ENCODE measurements around the gene RETREG1.

Gene RETREG1

DNA sequence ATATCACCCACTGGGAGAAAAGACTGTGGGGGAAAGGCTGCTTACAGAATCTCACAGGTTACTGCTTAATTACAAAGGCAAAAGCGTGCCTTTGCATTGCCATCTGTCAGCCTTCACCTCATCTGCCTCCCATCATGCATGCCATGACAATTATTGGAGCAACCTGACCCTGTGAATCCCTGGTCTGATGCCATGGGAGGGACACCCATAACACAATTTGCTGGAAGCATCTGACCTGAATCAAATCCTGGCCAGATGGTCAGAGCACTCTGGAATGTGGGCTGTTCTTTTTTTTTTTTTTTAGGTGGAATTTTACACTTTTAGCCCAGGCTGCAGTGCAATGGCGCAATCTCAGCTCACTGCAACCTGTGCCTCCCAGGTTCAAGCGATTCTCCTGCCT lies 11.6 kb upstream of the RETREG1 start:
- DNase-seq (ENCODE audit: extremely low read depth, low read depth) = no peak
- TF ChIP-seq, protein P1, sequence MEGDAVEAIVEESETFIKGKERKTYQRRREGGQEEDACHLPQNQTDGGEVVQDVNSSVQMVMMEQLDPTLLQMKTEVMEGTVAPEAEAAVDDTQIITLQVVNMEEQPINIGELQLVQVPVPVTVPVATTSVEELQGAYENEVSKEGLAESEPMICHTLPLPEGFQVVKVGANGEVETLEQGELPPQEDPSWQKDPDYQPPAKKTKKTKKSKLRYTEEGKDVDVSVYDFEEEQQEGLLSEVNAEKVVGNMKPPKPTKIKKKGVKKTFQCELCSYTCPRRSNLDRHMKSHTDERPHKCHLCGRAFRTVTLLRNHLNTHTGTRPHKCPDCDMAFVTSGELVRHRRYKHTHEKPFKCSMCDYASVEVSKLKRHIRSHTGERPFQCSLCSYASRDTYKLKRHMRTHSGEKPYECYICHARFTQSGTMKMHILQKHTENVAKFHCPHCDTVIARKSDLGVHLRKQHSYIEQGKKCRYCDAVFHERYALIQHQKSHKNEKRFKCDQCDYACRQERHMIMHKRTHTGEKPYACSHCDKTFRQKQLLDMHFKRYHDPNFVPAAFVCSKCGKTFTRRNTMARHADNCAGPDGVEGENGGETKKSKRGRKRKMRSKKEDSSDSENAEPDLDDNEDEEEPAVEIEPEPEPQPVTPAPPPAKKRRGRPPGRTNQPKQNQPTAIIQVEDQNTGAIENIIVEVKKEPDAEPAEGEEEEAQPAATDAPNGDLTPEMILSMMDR (IDR thresholded peaks at IDR 0.05; ENCODE audit: low read depth, low read length) = no peak

DNA sequence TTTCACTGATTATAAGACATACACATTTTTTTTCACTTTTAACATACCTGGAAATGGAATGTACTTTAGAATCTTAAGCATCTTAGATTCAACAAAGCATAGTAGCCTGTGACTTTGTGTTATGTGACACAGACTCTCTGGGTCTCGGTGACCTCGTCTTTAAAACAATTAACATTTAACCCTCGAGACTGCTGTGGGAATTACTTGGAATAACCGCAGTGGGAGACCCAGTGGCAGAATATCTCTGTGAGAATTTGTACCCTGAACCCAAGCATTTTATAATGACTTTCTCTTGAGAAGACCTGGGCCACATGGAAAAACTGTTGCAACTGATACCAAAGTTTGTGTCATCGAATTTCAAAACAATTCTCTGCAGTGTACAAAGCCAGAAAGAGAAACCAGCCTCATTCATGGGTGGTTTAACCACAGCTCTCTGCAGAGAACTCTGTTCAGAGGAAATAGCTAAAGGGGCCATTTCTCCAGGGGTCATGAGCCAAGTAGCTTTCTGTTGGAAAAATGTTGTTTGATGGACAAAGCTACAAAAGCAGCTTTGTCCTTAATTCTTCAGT lies 10.0 kb upstream of the RETREG1 start:
- no peak for DNase-seq (ENCODE audit: extremely low read depth, low read depth)
- TF ChIP-seq, protein P1 (IDR thresholded peaks at IDR 0.05; ENCODE audit: low read depth, low read length) = no peak

DNA sequence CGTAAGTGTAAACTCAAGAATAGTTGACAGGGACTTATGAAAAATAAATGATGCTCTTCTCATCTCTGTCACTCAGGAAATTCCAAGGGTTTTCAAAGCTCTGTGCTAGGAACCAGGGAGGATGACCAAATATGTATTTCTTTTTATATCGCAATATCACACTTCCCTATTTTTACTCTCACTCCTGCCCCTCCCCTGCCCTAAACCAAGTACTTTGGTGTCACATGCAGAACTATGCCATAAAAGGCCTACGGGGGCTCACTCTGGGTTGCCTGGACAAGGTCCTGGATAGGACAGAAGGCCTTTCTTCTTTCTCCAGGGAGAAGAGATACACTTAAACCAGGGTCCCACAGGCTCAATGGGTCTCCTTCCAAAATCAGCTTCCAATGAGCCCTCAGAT lies 8.3 kb upstream of the RETREG1 start:
- no peak for DNase-seq (ENCODE audit: extremely low read depth, low read depth)
- TF ChIP-seq, protein P1 (IDR thresholded peaks at IDR 0.05; ENCODE audit: low read depth, low read length) = no peak

DNA sequence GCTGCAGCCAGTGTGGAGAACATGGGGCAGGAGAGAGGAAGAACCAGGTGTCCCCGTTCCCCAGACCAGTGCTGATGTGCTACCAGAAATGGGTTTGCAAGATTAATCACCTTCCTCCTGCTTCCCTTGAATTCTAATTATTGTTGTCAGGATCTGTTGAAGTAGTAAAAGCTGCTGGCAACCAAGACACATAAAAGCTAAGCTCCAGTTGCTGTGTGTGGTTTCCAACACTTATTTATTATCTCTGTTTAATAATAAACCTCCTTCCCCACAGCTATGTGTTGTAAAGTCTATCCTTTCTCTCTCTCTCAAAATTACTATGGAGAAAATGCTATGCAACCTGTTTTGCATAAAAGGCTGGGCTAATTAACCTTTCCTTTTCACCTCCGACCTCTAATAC lies 2.3 kb upstream of the RETREG1 start:
- no peak for DNase-seq (ENCODE audit: extremely low read depth, low read depth)
- TF ChIP-seq, protein P1 (IDR thresholded peaks at IDR 0.05; ENCODE audit: low read depth, low read length) = no peak

DNA sequence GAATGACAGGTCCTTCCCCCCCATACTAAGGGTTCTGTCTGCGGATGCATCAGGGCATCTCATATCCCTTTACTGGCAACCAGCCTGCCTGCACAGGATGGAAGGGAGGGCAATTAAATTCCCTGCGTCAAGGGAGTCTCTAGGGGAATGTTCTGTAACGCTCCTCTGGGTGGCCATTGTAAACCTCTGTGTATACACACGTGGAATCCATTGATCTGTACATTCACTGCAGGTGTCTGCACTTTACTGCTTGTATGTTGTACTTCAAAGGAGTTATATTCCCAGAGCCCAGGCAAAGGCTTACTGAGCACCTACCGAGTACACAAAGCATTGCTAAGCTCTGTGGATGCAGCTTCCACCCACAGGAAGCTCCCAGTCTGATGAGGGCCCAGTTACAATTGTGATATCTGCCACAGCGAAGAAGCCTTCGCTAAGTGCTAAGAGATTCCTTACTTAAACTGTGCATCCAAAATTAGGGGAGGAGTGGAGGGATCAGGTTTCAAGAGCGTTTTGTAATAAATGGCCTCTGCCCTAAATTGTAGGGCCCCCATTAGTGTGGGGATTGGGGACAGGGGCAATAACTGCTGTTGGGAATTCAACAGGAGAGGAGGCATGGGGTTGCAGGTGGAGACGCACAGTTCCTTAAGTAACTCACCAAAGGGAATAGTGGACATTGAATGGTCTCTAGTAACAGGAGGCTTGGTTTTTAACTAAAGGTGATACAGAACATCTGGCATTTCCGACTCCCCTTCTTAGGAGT lies 1.5 kb upstream of the RETREG1 start:
- DNase-seq (ENCODE audit: extremely low read depth, low read depth) = no peak
- TF ChIP-seq, protein P1 (IDR thresholded peaks at IDR 0.05; ENCODE audit: low read depth, low read length) = no peak

DNA sequence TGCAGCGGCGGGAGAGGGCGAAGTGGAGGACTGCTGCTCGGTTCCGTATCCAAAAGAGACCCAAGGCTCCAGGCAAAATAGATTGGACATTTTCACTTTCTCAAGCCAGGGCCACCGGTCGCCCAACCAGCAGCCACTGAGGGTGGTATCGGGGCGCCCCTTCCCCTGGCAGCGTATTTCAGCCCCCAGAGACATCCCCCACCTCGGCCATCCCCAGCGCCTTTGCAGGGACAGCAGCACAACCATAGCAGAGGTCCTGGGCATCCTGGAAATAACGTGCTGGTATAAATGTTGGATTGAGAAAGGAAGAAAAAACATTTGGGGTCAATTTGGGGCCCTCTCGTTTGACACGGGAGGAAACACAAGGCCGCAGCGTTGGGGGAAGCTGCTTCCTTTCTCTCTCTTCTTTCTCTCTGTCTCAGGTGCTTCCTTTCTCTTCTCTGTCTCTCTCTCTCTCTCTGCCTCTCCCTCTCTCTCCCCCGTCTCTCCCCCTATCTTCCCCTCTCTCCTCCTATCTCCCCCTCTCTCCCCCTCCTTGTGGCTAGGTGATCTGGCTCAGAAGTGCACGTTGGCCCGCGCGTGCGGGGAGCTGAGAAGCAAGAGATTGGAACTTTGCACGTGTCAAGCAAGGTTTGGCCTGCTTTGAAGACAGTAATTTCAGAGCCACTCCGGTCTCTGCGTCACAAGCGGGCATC lies 624 bp upstream of the RETREG1 start:
- no peak for DNase-seq (ENCODE audit: extremely low read depth, low read depth)
- TF ChIP-seq, protein P1 (IDR thresholded peaks at IDR 0.05; ENCODE audit: low read depth, low read length) = no peak
